Cardiac fibroblast (primary cell): Measurements from ENCODE around the gene NINJ1.

ENCODE experiments used
- DNase-seq, 2 donors: peaks; one replicate each; pipeline versions ENCODE4 v3.0.0 to v3.0.0-alpha.2; 2010; ENCODE audit warnings: low read depth in 2 of 2
- H3K4me3 ChIP-seq, 2 donors: replicated peaks in 1 of 2; 1 replicate in 1 of 2; 2 replicates in 1 of 2; pipeline ENCODE4 v1.5.1; 2011; ENCODE audit warnings: low read depth in 2 of 2, low read length in 2 of 2, mild to moderate bottlenecking in 2 of 2, moderate library complexity in 1 of 2
- TF ChIP-seq, protein P1 (sequence below): IDR thresholded peaks from one replicate; pipeline ENCODE4 v1.5.1; 2011; ENCODE audit warnings: low read depth, mild to moderate bottlenecking, low read length, inconsistent platforms

Gene NINJ1

DNA sequence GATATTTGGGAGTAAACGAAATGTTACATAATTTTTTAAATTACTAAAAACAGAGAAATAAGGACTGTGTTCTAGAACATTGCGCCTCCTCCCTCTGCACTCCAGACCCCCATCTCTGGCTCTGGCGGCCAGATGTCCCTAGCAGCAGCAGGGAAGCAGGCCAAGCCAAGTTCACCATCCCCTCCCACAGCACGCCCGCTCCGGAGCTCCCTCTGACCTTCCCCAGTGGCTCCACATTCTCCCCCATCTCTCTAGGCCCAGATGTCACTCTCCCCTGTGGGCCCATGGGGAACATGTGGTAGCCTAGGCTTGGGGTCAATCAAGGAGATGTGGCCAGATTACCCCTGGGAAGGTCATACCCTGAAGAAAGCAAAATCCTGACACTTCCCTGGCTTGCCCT is 43.6 kb upstream of the NINJ1 start:
- H3K4me3 ChIP-seq, result no peak overlapping the region
- no peak for DNase-seq
- TF ChIP-seq, protein P1, sequence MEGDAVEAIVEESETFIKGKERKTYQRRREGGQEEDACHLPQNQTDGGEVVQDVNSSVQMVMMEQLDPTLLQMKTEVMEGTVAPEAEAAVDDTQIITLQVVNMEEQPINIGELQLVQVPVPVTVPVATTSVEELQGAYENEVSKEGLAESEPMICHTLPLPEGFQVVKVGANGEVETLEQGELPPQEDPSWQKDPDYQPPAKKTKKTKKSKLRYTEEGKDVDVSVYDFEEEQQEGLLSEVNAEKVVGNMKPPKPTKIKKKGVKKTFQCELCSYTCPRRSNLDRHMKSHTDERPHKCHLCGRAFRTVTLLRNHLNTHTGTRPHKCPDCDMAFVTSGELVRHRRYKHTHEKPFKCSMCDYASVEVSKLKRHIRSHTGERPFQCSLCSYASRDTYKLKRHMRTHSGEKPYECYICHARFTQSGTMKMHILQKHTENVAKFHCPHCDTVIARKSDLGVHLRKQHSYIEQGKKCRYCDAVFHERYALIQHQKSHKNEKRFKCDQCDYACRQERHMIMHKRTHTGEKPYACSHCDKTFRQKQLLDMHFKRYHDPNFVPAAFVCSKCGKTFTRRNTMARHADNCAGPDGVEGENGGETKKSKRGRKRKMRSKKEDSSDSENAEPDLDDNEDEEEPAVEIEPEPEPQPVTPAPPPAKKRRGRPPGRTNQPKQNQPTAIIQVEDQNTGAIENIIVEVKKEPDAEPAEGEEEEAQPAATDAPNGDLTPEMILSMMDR, result no peak

DNA sequence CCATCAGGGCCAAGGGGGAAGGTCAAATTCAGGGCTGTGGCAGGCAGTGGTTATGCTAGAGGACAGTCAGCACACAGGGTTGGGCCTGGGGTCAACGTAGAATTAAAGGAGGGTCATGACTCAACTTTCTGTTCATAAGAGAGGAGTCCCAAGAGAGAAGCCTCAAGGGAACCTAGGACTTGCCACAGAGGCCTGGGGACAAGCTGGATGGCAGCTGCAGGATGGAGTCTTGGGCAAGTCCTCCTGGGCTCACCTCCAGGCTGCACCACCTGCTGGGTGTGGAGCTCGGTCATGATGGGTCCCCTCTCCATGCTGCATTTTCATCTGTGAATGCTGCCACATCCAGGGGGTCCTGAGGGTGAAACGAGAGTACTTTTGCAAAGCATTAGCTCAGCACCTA is 40.9 kb upstream of the NINJ1 start:
- no peak overlapping the region for H3K4me3 ChIP-seq
- TF ChIP-seq, protein P1, result no peak
- DNase-seq, result no peak

DNA sequence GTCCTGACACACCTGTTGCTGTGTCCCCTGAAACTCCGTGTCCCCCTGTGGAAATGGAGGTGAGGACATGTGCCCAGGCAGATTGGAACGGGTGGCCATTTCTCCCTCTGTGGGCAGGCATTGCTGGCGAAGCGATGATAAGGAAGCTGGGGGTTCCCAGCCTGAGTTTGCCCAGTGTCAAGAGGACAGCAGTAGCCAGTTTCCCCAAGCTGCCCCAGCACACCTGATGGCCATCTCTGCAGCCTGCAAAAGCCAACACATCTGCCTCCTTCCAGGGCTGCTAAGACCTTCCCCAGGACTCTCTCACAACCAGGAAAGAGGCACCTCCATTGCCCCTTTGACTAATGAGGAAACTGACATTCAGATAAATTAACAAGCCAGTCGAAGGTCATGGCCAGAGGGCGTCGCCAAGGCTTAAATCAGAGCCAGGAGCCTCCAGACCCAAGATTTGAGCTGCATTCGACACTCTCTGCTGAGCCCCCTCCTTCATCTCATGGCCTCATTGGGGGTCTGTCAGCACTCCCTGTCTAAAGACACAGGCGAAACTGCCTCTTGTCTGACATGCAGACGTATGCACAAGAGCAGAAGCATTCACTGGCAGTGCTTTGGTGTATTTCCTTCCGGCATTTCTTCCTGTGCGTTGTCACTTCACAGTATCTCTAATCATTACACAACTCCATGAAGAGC is 39.5 kb upstream of the NINJ1 start:
- no peak overlapping the region for H3K4me3 ChIP-seq
- TF ChIP-seq, protein P1, result no peak
- DNase-seq, result peak in 1 of 2 donors; percentile 48

GRCh38 chr9:93172666-93173364 is 38.8 kb upstream of the NINJ1 start:
- no peak for DNase-seq
- TF ChIP-seq, protein P1, result no peak
- H3K4me3 ChIP-seq, result no peak overlapping the region

GRCh38 chr9:93171261-93171990 is 37.4 kb upstream of the NINJ1 start:
- TF ChIP-seq, protein P1, result no peak
- DNase-seq, result no peak
- no peak overlapping the region for H3K4me3 ChIP-seq

GRCh38 chr9:93170571-93170970 is 36.5 kb upstream of the NINJ1 start:
- DNase-seq, result no peak
- TF ChIP-seq, protein P1, result no peak
- H3K4me3 ChIP-seq, result no peak overlapping the region
